Body of pancreas (tissue), 4 donors: ENCODE data around the gene CLDN19.

ENCODE experiments used
- POLR2A ChIP-seq, 3 donors: fragments of 450-650 bp; IDR thresholded peaks; one replicate each; pipeline ENCODE4 v1.6.1; 2016; ENCODE audit warnings: antibody characterized with exemption in 3 of 3, mild to moderate bottlenecking in 2 of 3
- TF ChIP-seq, protein P1 (sequence below), 7 experiments: fragments of 450-650 bp in 4 of 7; fragments of 200-600 bp in 3 of 7; sonication (generic) in 3 of 7; IDR thresholded peaks; one replicate each; pipeline ENCODE4 v1.5.1; 2016 to 2019; ENCODE audit warnings: antibody characterized with exemption in 7 of 7

DNA sequence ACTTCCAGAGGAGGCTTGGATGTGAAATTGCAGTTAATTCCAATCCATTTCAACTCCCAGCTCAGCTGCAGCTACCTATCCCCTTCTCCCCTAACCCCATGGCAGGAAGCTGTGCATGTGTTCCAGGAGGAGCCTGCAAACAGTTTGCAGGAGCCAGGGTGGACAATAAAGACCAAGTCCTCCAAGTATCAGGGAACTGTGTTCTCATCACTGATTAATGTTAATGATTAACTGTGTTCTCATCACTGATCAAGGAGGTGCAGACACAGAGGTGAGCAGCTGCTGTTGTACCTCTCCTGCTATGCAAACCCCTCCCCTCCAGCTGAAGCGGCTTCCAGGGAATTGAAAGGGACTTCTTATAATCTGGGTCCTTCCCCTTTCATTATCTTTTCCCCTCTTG, 19.2 kb downstream of the CLDN19 start:
- TF ChIP-seq, protein P1, sequence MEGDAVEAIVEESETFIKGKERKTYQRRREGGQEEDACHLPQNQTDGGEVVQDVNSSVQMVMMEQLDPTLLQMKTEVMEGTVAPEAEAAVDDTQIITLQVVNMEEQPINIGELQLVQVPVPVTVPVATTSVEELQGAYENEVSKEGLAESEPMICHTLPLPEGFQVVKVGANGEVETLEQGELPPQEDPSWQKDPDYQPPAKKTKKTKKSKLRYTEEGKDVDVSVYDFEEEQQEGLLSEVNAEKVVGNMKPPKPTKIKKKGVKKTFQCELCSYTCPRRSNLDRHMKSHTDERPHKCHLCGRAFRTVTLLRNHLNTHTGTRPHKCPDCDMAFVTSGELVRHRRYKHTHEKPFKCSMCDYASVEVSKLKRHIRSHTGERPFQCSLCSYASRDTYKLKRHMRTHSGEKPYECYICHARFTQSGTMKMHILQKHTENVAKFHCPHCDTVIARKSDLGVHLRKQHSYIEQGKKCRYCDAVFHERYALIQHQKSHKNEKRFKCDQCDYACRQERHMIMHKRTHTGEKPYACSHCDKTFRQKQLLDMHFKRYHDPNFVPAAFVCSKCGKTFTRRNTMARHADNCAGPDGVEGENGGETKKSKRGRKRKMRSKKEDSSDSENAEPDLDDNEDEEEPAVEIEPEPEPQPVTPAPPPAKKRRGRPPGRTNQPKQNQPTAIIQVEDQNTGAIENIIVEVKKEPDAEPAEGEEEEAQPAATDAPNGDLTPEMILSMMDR (IDR thresholded peaks at IDR 0.05): no peak
- TF ChIP-seq POLR2A (IDR thresholded peaks at IDR 0.05): no peak
